PC-9 (cell line): Measurements from ENCODE around the gene COL8A2. TPM values are rescaled to one million over a fixed set of nuclear protein-coding genes. Genes with fewer than 3 reads are reported as not detected.

Experiments
- BruUV-seq: library from RNA; stranded (reverse); fragments of 400-500 nt; replicated peaks from 2 replicates; lab custom pipeline; 2021; lab: Mats Ljungman, UMichigan
- CTCF ChIA-PET: fragments of 300-600 bp; sonication (Branson Sonifier 250); formaldehyde crosslinking; loops from one replicate; lab custom pipeline; 2022; ENCODE audit warnings: antibody characterized with exemption; lab: Charles Lee
- POLR2A ChIA-PET: fragments of 300-600 bp; sonication (Branson Sonifier 250); formaldehyde crosslinking; loops from one replicate; lab custom pipeline; 2022; ENCODE audit warnings: antibody characterized with exemption; ENCODE audit not compliant: unreplicated experiment; lab: Charles Lee
- DNase-seq, 2 experiments: peaks; one replicate each; pipeline versions ENCODE4 v3.0.0 to v3.0.0-alpha.2; 2015 to 2022; ENCODE audit warnings: mixed read lengths in 1 of 2
- H2AFZ ChIP-seq: fragments of 200-600 bp; sonication (generic); 2 replicates; pipeline ENCODE4 v1.8.1; 2017; ENCODE audit warnings: antibody characterized with exemption
- H3F3A ChIP-seq: fragments of 200-600 bp; sonication (generic); 2 replicates; pipeline ENCODE4 v1.8.1; 2017; ENCODE audit warnings: antibody characterized with exemption, mild to moderate bottlenecking, low read depth; ENCODE audit not compliant: insufficient read depth
- H3K27ac ChIP-seq: fragments of 200-600 bp; sonication (generic); 2 replicates; pipeline ENCODE4 v1.6.1; 2016; ENCODE audit warnings: mixed run types
- H3K27me3 ChIP-seq: fragments of 200-600 bp; sonication (generic); 2 replicates; pipeline ENCODE4 v1.6.1; 2016; ENCODE audit warnings: low read depth, mixed run types; ENCODE audit not compliant: insufficient read depth
- H3K36me3 ChIP-seq: fragments of 200-600 bp; sonication (generic); 2 replicates; pipeline ENCODE4 v1.6.1; 2016; ENCODE audit warnings: low read depth, mixed run types
- H3K4me1 ChIP-seq: fragments of 200-600 bp; sonication (generic); replicated peaks from 2 replicates; pipeline ENCODE4 v1.6.1; 2016; ENCODE audit warnings: mixed run types; ENCODE audit not compliant: insufficient read depth
- H3K4me2 ChIP-seq: fragments of 200-600 bp; sonication (generic); 2 replicates; pipeline ENCODE4 v1.6.1; 2017; ENCODE audit warnings: mixed run types
- H3K4me3 ChIP-seq: fragments of 200-600 bp; sonication (generic); 2 replicates; pipeline ENCODE4 v1.6.1; 2016; ENCODE audit warnings: mixed run types
- H3K79me2 ChIP-seq: fragments of 200-600 bp; sonication (generic); 2 replicates; pipeline ENCODE4 v1.6.1; 2017; ENCODE audit warnings: low read depth, mixed run types
- H3K9me2 ChIP-seq: fragments of 200-600 bp; sonication (generic); 2 replicates; pipeline ENCODE4 v1.8.1; 2017; ENCODE audit warnings: mild to moderate bottlenecking; ENCODE audit not compliant: insufficient read depth
- H3K9me3 ChIP-seq: fragments of 200-600 bp; sonication (generic); 2 replicates; pipeline ENCODE4 v1.8.1; 2016; ENCODE audit warnings: low read depth; ENCODE audit not compliant: insufficient read depth
- H4K20me1 ChIP-seq: fragments of 200-600 bp; sonication (generic); 2 replicates; pipeline ENCODE4 v1.8.1; 2017; ENCODE audit not compliant: insufficient read depth
- EZH2 ChIP-seq: fragments of 200-600 bp; sonication (generic); IDR thresholded peaks from 2 replicates; pipeline ENCODE4 v1.8.0; 2017; ENCODE audit warnings: antibody characterized with exemption, low read depth
- intact Hi-C: fragments of 100-400 bp; cut with micrococcal nuclease; formaldehyde crosslinking; loops from one replicate; pipeline ENCODE4 v1.10.0; 2022; ENCODE audit not compliant: unreplicated experiment
- total RNA-seq: library from RNA; stranded (reverse); gene quantifications from 2 replicates; pipeline ENCODE4 v1.2.3, GENCODE V29; 2021
- TF ChIP-seq, protein P1 (sequence below): fragments of 200-600 bp; sonication (generic); conservative IDR thresholded peaks from 2 replicates; pipeline ENCODE4 v1.6.1; 2017; ENCODE audit warnings: mixed run types, antibody characterized with exemption, mild to moderate bottlenecking, moderate library complexity

Gene COL8A2
- total RNA-seq, 1 experiment from 2014 or later = 0.20 TPM

DNA sequence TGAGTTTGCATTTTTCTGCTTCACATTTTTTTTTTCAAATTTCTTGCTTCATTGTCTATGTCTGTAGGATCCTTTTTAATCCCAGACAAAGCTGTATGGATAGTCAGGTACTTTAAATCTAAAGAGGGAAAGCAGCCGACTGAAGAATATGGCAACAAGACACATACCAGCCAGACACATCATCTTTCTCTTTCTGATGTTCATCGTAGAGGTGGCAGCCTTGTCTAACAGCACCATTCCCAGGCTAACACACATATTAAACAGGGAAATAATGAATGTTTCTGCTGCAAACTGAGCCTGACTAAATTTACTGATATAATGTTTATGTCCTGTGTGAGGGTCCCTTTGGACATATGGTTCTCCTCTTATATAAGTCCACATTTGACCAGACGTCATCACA lies 44.8 kb downstream of the COL8A2 start:
- Histone ChIP-seq H3K79me2 (no peaks in the 10 kb centered on the region), H3K9me2 (no peaks in the 10 kb centered on the region), H3K4me2 (peak overlapping the region; percentile 41), H2AFZ (peak overlapping the region; percentile 2; the same call in 1 of the 2 replicates), H3K4me1 (peaks cover 17% of the 10 kb centered on the region), H3K27me3 (no peaks in the 10 kb centered on the region), H3K36me3 (no peaks in the 10 kb centered on the region), H3K27ac (peak overlapping the region; percentile 53), H3F3A (peaks cover 18% of the 10 kb centered on the region; the same call in 1 of the 2 replicates), H3K9me3 (no peaks in the 10 kb centered on the region), H4K20me1 (no peaks in the 10 kb centered on the region), H3K4me3 (no peak overlapping the region)
- intact Hi-C loops = no loop called here
- no peak for DNase-seq
- TF ChIP-seq EZH2 = no peak
- TF ChIP-seq, protein P1, sequence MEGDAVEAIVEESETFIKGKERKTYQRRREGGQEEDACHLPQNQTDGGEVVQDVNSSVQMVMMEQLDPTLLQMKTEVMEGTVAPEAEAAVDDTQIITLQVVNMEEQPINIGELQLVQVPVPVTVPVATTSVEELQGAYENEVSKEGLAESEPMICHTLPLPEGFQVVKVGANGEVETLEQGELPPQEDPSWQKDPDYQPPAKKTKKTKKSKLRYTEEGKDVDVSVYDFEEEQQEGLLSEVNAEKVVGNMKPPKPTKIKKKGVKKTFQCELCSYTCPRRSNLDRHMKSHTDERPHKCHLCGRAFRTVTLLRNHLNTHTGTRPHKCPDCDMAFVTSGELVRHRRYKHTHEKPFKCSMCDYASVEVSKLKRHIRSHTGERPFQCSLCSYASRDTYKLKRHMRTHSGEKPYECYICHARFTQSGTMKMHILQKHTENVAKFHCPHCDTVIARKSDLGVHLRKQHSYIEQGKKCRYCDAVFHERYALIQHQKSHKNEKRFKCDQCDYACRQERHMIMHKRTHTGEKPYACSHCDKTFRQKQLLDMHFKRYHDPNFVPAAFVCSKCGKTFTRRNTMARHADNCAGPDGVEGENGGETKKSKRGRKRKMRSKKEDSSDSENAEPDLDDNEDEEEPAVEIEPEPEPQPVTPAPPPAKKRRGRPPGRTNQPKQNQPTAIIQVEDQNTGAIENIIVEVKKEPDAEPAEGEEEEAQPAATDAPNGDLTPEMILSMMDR = no peak
- TSS peak; percentile 36 for BruUV-seq
- CTCF ChIA-PET = interaction anchor here (0.6 kb wide), 1 partner anchor 69 kb away, joined by 6 read pairs; the partner anchor contains the start of gene TRAPPC3
- POLR2A ChIA-PET = no interaction called here

DNA sequence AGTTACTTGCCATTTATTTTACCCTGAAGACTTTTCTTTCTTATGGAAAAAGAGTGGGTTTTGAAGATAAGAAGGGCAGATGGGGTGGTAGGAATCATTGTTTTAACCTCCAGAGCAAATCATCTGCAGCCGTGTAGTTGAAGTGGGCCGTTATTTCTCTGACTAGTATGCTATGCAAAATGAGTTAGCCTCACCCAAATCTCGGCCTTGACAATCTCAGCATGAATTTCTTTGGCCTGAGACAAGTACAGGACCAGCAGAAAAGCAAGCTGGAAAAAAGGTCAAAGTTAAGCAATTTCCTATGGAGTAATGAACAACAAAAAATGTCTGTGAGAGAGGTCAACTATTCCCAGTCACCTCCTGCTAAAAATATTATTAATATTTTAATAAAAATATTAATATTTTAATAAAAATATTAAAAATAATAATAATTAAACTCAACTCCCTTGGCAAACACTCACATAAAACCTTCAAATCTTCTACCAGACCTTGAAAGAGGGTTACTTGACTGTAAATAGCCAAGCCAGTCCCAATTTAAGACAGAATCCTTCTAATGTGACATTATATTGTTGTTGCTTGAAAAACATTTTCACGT lies 47.9 kb downstream of the COL8A2 start:
- DNase-seq = no peak
- Histone ChIP-seq H3F3A (peaks cover 18% of the 10 kb centered on the region; the same call in 1 of the 2 replicates), H3K79me2 (no peaks in the 10 kb centered on the region), H3K4me2 (no peak overlapping the region), H3K27ac (no peak overlapping the region), H3K9me2 (no peaks in the 10 kb centered on the region), H3K4me1 (peaks cover 17% of the 10 kb centered on the region), H2AFZ (no peak overlapping the region), H4K20me1 (no peaks in the 10 kb centered on the region), H3K27me3 (no peaks in the 10 kb centered on the region), H3K36me3 (no peaks in the 10 kb centered on the region), H3K4me3 (no peak overlapping the region), H3K9me3 (no peaks in the 10 kb centered on the region)
- intact Hi-C loops = no loop called here
- ChIA-PET CTCF (no interaction called here), POLR2A (no interaction called here)
- BruUV-seq = no TSS peak
- no peak for TF ChIP-seq EZH2
- TF ChIP-seq, protein P1 = no peak

DNA sequence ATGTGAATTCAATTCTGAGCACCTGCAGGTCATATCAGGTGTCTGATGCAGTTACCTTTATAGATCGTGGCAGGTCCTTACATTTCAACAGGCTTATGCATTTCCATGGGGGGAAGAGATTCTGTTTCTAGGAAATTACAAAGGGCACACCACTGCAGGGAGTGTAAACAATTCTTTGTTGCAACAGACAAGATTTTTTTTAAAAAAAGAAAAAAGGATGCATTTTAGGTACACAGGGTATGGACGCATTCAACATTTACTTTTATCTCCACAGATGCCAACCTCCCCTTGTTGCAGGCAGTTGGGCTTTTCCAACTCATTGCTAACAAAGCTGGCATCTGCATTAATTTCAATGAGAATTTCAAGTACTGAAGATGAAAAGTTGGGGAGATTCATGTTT lies 54.7 kb downstream of the COL8A2 start:
- H3K4me3 ChIP-seq = no peak overlapping the region
- POLR2A ChIA-PET = no interaction called here

More for the DNA sequence above, 54.7 kb downstream of the COL8A2 start:
- Histone ChIP-seq H3K4me2 (no peak overlapping the region), H3K36me3 (no peaks in the 10 kb centered on the region), H3F3A (no peaks in the 10 kb centered on the region), H2AFZ (no peak overlapping the region), H3K27me3 (no peaks in the 10 kb centered on the region), H4K20me1 (no peaks in the 10 kb centered on the region), H3K9me3 (no peaks in the 10 kb centered on the region), H3K9me2 (no peaks in the 10 kb centered on the region), H3K4me1 (peaks cover 9% of the 10 kb centered on the region; the same call in 1 of the 2 replicates), H3K27ac (no peak overlapping the region), H3K79me2 (no peaks in the 10 kb centered on the region)
- no TSS peak for BruUV-seq
- DNase-seq = no peak
- TF ChIP-seq, protein P1 = no peak
- TF ChIP-seq EZH2 = no peak
- intact Hi-C loops = no loop called here
- CTCF ChIA-PET = no interaction called here
